Activated CD8-positive, alpha-beta T cell treated with anti-CD3 and anti-CD28 coated beads, Interleukin-2, amount 10 ng/mL, durations not matched to agents 7 days and 5 days (primary cell): ENCODE results near the gene POC5. TPM values are rescaled to one million over a fixed set of nuclear protein-coding genes. Genes with fewer than 3 reads are reported as not detected.
"Not testable (repeated sequence)": the region's sequence is repeated elsewhere in the genome, so short reads cannot be mapped to it uniquely, and the experiment has no call there.

Source experiments
- ATAC-seq: fragments of 150-1000 bp; cut with Tn5 transposase; one replicate; pipeline ENCODE4 v1.10.0; 2021; ENCODE audit warnings: moderate library complexity
- CTCF ChIA-PET: fragments of 350-600 bp; sonication (Branson Sonifier 250); formaldehyde crosslinking; loops from one replicate; lab custom pipeline; 2021; ENCODE audit warnings: antibody characterized with exemption; lab: Charles Lee
- POLR2A ChIA-PET: fragments of 350-600 bp; sonication (Branson Sonifier 250); formaldehyde crosslinking; loops from one replicate; lab custom pipeline; 2021; ENCODE audit warnings: antibody characterized with exemption; lab: Charles Lee
- DNase-seq: peaks from one replicate; pipeline ENCODE4 v3.0.0-alpha.2; 2020
- H3K27ac Mint-ChIP-seq: one replicate; pipeline ENCODE4 v1.8.0; 2021; ENCODE audit warnings: mild to moderate bottlenecking, mixed read lengths
- H3K27me3 Mint-ChIP-seq: one replicate; pipeline ENCODE4 v1.8.0; 2021; ENCODE audit warnings: low read depth, mixed read lengths
- H3K36me3 Mint-ChIP-seq: one replicate; pipeline ENCODE4 v1.8.0; 2021; ENCODE audit warnings: low read depth, mixed read lengths
- H3K4me1 Mint-ChIP-seq: one replicate; pipeline ENCODE4 v1.8.0; 2021; ENCODE audit warnings: low read depth, mixed read lengths
- H3K4me3 Mint-ChIP-seq: one replicate; pipeline ENCODE4 v1.8.0; 2021; ENCODE audit warnings: mild to moderate bottlenecking, mixed read lengths
- H3K9me3 Mint-ChIP-seq: one replicate; pipeline ENCODE4 v1.8.0; 2022; ENCODE audit warnings: mixed read lengths; ENCODE audit not compliant: insufficient read depth
- total RNA-seq, 2 experiments: library from RNA; stranded (reverse); gene quantifications; one replicate each; pipeline ENCODE4 v1.2.3, GENCODE V29; 2021

POC5 gene
- total RNA-seq, 2 experiments from 2014 or later, result 21.3 to 23.9 TPM

DNA sequence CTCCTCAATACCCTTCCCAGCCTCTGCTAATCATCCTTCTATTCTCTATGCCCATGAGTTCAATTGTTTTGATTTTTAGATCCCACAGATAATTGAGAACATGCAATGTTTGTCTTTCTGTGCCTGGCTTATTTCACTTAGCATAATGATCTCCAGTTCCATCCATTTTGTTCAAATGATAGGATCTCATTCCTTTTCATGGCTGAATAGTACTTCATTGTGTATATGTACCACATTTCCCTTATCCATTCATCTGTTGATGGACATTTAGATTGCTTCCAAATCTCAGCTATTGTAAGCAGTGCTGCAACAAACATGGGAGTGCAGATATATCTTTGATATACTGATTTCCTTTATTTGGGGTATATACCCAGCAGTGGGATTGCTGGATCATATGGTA is 9.0 kb upstream of the POC5 start:
- H3K27me3 Mint-ChIP-seq, H3K4me1 Mint-ChIP-seq, ATAC-seq, H3K27ac Mint-ChIP-seq, H3K9me3 Mint-ChIP-seq, CTCF ChIA-PET, H3K36me3 Mint-ChIP-seq, DNase-seq, POLR2A ChIA-PET, H3K4me3 Mint-ChIP-seq: not testable (repeated sequence)

DNA sequence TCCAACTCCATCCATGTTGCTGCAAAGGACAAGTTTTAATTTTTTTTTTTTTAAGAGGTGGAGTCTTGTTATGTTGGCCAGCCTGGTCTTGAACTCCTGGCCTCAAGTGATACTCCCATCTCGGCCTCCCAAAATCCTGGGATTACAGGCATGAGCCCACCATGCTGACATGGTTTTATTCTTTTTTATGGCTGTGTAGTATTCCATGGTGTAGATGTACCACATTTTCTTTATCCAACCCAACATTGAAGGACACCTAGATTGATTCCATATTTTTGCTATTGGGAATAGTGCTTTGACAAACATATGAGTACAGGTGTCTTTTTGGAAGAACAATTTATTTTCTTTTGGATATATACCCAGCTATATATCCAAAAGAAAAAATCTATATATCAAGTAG is 6.1 kb upstream of the POC5 start:
- POLR2A ChIA-PET, result interaction anchor here (0.7 kb wide), 1 partner anchor 209 kb away, joined by 5 read pairs; no protein-coding TSS in a partner anchor
- CTCF ChIA-PET, result interaction anchor here (0.6 kb wide), 1 partner anchor 1816 kb away, joined by 4 read pairs; no protein-coding TSS in a partner anchor
- no peak overlapping the region for H3K4me3 Mint-ChIP-seq

DNA sequence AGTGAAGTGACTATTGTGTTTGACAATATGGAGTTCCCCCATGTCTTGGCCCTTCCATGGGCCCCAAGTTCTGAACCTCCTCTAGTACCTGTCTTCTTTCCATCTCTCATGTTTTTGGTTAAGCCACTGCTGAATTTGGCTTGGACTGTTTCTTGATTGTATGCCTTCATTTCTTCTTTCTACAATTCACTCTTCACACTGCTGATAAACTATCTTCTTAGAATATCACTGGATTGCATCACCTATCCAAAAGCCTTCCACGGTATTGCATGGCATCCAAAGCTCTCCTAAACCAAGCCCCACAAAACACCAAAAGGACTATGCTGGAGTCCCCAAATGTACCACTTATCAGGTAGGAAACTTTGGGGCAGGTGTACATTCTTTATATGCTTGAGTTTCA is 4.3 kb upstream of the POC5 start:
- POLR2A ChIA-PET, result no interaction called here
- DNase-seq, result no peak
- Mint-ChIP-seq H3K9me3 (no peaks in the 10 kb centered on the region), H3K27ac (no peak overlapping the region), H3K4me1 (peaks cover 4% of the 10 kb centered on the region), H3K4me3 (no peak overlapping the region), H3K27me3 (peaks cover 4% of the 10 kb centered on the region), H3K36me3 (peaks cover 4% of the 10 kb centered on the region)
- CTCF ChIA-PET, result no interaction called here
- no peak for ATAC-seq

More for the DNA sequence above, 6.1 kb upstream of the POC5 start:
- ATAC-seq (no peak), DNase-seq (no peak)
- H3K4me1 Mint-ChIP-seq, result no peaks in the 10 kb centered on the region
- H3K36me3 Mint-ChIP-seq, result no peaks in the 10 kb centered on the region
- no peak overlapping the region for H3K27ac Mint-ChIP-seq
- no peaks in the 10 kb centered on the region for H3K9me3 Mint-ChIP-seq
- H3K27me3 Mint-ChIP-seq, result peaks cover 4% of the 10 kb centered on the region

DNA sequence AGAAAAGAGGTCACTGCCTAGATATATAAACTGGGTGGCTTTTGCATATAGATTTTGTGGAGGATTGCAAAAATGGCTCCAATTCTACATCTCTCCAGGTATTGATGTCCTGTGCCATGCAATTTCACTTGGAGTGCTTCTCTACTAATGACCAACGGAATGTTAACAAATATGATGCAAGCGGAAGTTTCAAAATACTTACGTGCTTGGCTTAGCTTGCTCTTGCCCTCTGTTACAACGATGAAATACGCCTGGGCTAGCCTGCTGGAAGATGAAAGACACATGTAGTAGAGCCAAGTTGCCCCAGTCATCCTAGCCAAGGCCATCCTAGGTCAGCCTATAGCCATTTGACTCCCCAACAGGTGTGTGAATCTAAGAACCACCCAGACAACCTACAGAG is 3.6 kb upstream of the POC5 start:
- H3K4me1 Mint-ChIP-seq, result peaks cover 9% of the 10 kb centered on the region
- ChIA-PET POLR2A (no interaction called here), CTCF (no interaction called here)
- no peaks in the 10 kb centered on the region for H3K9me3 Mint-ChIP-seq
- ATAC-seq (no peak), DNase-seq (no peak)
- H3K27ac Mint-ChIP-seq, result no peak overlapping the region
- no peak overlapping the region for H3K4me3 Mint-ChIP-seq
- peaks cover 4% of the 10 kb centered on the region for H3K27me3 Mint-ChIP-seq
- H3K36me3 Mint-ChIP-seq, result peaks cover 4% of the 10 kb centered on the region

DNA sequence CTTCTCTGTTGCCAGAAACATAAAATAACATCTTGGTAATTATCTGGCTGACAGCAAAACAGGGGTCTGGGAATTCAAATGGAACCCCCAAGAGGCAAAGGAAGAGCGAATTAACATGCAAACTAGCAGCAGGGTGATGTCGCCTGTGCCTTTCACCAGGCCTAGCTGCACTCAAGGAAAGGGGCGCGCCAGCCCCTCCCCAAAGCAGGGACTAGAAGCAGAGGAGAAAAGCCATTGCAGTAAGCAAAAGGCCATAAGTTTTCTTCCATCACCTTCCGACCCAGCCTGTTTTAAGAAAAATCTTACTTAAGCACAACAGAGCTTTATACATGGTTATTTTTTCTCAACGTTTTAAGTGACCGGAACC is 539 bp downstream of the POC5 start:
- ATAC-seq (no peak), DNase-seq (no peak)
- H3K27ac Mint-ChIP-seq, result peak overlapping the region; percentile 99
- no peaks in the 10 kb centered on the region for H3K9me3 Mint-ChIP-seq
- ChIA-PET CTCF (interaction anchor here (1.4 to 1.7 kb wide), 3 partner anchors 38 to 458 kb away, joined by 3 to 4 read pairs (median 4); no protein-coding TSS in a partner anchor), POLR2A (interaction anchor here (0.6 to 1.5 kb wide), 9 partner anchors 10 to 479 kb away, joined by 3 to 7 read pairs (median 3); partner anchors contain the start of gene HMGCR)
- H3K27me3 Mint-ChIP-seq, result peaks cover 4% of the 10 kb centered on the region
- peaks cover 35% of the 10 kb centered on the region for H3K4me1 Mint-ChIP-seq
- H3K36me3 Mint-ChIP-seq, result peaks cover 31% of the 10 kb centered on the region
- H3K4me3 Mint-ChIP-seq, result peak overlapping the region; percentile 99

DNA sequence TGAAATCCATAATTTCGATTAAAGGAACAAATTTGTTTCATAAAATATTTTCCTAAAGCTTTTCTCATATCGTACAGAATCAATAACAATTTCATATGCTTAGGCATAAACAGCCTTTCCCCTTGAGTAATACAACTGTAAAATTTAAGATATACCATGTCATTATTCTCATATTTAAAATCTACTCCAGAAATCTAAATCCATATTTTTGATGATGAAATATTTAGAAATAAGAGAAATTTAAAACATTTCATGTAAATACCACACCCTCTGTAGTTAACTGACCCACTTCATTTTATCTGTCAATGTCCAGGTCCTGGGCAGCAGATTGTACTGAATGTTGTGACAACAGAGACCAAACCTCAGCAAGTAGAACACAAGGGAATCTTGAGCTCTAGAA is 5.1 kb downstream of the POC5 start:
- DNase-seq, result no peak
- peaks cover 39% of the 10 kb centered on the region for H3K4me1 Mint-ChIP-seq
- peaks cover 48% of the 10 kb centered on the region for H3K36me3 Mint-ChIP-seq
- no peaks in the 10 kb centered on the region for H3K9me3 Mint-ChIP-seq
- H3K27ac Mint-ChIP-seq, result no peak overlapping the region
- POLR2A ChIA-PET, result interaction anchor here (1.0 kb wide), 1 partner anchor 22 kb away, joined by 4 read pairs; no protein-coding TSS in a partner anchor
- CTCF ChIA-PET, result no interaction called here
- no peak for ATAC-seq
- no peaks in the 10 kb centered on the region for H3K27me3 Mint-ChIP-seq
- no peak overlapping the region for H3K4me3 Mint-ChIP-seq

DNA sequence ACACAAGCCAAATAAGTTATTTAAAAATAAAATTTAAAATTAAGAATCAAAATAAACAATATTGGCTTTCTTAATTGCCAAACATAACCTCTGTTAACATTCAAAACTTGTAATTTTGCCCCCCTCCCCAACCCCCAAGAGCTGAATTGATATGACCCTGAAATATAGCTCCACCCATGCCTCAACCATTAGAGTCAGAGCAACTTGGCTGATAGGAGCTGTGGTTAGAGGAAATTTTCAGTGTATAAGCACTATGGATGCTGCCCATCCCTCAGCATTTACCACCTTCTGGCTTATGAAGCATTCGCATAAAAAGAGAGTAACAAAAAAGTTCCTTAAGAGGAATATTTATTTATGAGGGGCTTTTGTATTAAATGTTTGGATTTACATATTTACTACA is 6.1 kb downstream of the POC5 start:
- ChIA-PET POLR2A (no interaction called here), CTCF (no interaction called here)
- Mint-ChIP-seq H3K9me3 (no peaks in the 10 kb centered on the region), H3K27me3 (no peaks in the 10 kb centered on the region), H3K4me3 (no peak overlapping the region), H3K36me3 (peaks cover 49% of the 10 kb centered on the region), H3K27ac (no peak overlapping the region), H3K4me1 (peaks cover 35% of the 10 kb centered on the region)
- DNase-seq (no peak), ATAC-seq (no peak)

DNA sequence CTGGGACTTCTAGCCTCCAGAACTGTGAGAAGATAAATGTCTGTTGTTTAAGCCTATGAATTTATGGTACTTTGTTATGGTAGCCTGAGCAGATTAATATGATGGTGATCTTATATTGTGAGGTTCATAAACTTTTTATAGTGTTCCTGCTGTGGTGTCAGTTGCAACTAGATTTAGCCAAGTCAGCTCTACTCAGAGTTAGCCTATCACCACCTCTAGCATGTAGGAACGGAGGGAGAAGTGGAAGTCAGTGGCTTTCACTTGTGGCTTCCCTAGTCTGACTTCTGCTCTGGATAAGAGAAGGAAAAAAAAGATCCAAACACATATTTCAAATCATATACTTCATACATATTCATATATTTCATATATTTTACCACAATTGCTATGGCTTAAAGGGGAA is 6.6 kb downstream of the POC5 start:
- Mint-ChIP-seq H3K4me3 (no peak overlapping the region), H3K9me3 (no peaks in the 10 kb centered on the region), H3K36me3 (peaks cover 52% of the 10 kb centered on the region), H3K27ac (no peak overlapping the region), H3K27me3 (no peaks in the 10 kb centered on the region), H3K4me1 (peaks cover 30% of the 10 kb centered on the region)
- ATAC-seq, result no peak
- CTCF ChIA-PET, result no interaction called here
- POLR2A ChIA-PET, result no interaction called here
- no peak for DNase-seq

DNA sequence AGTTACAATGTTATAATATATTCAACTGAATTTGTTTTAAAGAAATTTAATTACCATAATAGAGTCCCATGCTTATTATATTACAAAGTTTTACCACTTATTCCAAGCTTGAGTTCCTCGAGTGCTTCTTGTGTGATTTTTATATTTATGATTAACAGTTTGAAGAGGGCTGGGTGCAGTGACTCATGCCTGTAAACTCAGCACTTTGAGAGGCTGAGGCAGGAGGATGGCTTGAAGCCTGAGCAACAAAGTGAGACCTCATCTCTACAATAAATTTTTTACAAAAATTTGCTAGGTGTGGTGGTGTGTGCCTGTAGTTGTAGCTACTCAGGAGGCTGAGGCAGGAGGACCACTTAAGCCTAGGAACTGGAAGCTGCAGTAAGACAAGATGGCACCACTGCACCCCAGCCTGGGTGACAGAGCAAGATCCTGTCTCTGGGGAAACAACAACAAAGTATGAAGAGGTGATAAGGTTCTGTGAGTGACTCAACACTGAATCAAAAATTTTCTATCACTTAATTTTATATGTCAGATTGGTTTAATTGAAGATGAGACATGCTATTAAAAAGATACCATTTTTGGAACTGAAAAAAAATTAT is 9.2 kb downstream of the POC5 start:
- no peak for ATAC-seq
- no peak overlapping the region for H3K4me3 Mint-ChIP-seq
- no peaks in the 10 kb centered on the region for H3K9me3 Mint-ChIP-seq
- CTCF ChIA-PET, result no interaction called here
- POLR2A ChIA-PET, result no interaction called here
- H3K4me1 Mint-ChIP-seq, result peaks cover 12% of the 10 kb centered on the region
- no peak for DNase-seq
- H3K36me3 Mint-ChIP-seq, result peaks cover 43% of the 10 kb centered on the region
- H3K27ac Mint-ChIP-seq, result no peak overlapping the region
- no peaks in the 10 kb centered on the region for H3K27me3 Mint-ChIP-seq

DNA sequence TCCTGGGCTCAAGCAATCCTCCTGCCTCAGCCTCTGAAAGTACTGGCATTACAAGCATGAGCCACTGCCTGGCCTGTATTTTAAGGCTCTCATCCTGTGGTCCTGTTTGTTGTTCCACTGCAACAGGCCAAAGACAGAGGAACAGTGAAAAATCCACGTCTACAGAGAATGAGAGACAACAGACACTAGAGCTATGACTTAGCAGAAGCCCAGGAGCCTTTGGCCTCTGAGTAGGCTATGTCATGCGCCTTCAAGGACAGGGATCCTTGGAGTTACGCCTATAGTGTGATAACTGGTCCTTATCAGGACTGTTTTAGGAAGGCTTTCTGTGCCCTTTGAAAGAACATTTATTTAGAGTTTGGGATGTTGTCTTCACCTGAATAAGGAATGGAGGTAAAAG is 10.5 kb downstream of the POC5 start:
- Mint-ChIP-seq H3K27ac (no peak overlapping the region), H3K36me3 (peaks cover 50% of the 10 kb centered on the region), H3K4me3 (no peak overlapping the region), H3K27me3 (no peaks in the 10 kb centered on the region), H3K4me1 (peaks cover 7% of the 10 kb centered on the region), H3K9me3 (no peaks in the 10 kb centered on the region)
- DNase-seq, result no peak
- CTCF ChIA-PET, result interaction anchor here (1.4 kb wide), 1 partner anchor 26 kb away, joined by 4 read pairs; no protein-coding TSS in a partner anchor
- ATAC-seq, result no peak
- POLR2A ChIA-PET, result interaction anchor here (1.0 to 1.2 kb wide), 2 partner anchors 11 to 38 kb away, joined by 3 read pairs; partner anchors contain the start of gene POC5

DNA sequence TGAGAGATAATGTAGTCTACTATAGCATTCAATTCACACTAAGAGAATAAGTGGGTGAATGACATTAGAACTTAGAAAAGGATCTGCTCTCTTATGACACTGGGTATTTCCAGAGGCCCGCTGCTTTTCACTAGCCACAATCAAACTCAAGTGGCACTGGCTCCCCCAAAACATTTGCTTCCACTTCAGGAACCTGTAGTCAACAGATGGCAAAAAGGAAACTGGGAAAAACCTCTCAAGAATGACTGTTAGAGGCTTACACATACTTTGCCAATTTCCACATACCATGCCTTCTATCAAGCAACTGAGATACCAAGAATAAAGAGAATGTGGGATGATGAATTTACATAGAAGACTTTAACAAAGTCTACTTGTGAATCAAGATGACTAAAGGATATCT is 11.2 kb downstream of the POC5 start:
- Mint-ChIP-seq H3K36me3 (peaks cover 51% of the 10 kb centered on the region), H3K4me1 (peaks cover 5% of the 10 kb centered on the region), H3K27me3 (no peaks in the 10 kb centered on the region), H3K4me3 (no peak overlapping the region), H3K27ac (no peak overlapping the region), H3K9me3 (no peaks in the 10 kb centered on the region)
- no peak for DNase-seq
- POLR2A ChIA-PET, result interaction anchor here (1.0 kb wide), 1 partner anchor 37 kb away, joined by 3 read pairs; no protein-coding TSS in a partner anchor
- CTCF ChIA-PET, result interaction anchor here (1.4 kb wide), 1 partner anchor 25 kb away, joined by 4 read pairs; no protein-coding TSS in a partner anchor
- ATAC-seq, result no peak

DNA sequence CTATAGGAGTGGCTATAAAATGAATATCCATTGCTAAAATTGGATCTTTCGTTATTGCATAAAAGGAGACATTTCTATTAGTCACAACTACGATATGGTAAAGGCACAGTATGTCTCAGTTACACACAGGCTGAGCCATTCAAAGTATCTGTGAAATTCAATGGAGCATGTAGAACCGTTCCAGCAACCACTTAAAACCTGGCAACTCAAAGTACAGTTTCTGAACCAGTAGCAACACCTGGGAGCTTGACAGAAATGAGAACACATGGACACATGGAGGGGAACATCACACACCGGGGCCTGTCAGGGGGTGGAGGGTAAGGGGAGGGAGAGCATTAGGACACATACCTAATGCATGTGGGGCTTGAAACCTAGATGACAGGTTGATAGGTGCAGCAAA is 15.4 kb downstream of the POC5 start:
- peaks cover 2% of the 10 kb centered on the region for H3K4me1 Mint-ChIP-seq
- no peak overlapping the region for H3K27ac Mint-ChIP-seq
- ChIA-PET POLR2A (no interaction called here), CTCF (no interaction called here)
- no peak overlapping the region for H3K4me3 Mint-ChIP-seq
- no peaks in the 10 kb centered on the region for H3K9me3 Mint-ChIP-seq
- DNase-seq (no peak), ATAC-seq (no peak)
- no peaks in the 10 kb centered on the region for H3K27me3 Mint-ChIP-seq
- H3K36me3 Mint-ChIP-seq, result peaks cover 48% of the 10 kb centered on the region
